T-cell (primary cell): ENCODE data around the gene MPP3. TPM values are rescaled to one million over a fixed set of nuclear protein-coding genes. Genes with fewer than 3 reads are reported as not detected.
A peak's percentile ranks its signal among the peaks of the same experiment; 100 is the strongest.

Experiments used
- ATAC-seq, 4 experiments: fragments of 200-7000 bp in 3 of 4; fragments of 150-1000 bp in 1 of 4; cut with Tn5 transposase; replicated peaks in 1 of 4; 1 replicate in 3 of 4; 2 replicates in 1 of 4; pipeline ENCODE4 v1.10.0; 2021; ENCODE audit warnings: moderate library complexity in 3 of 4, mild to moderate bottlenecking in 2 of 4, moderate number of reproducible peaks in 1 of 4
- CTCF ChIA-PET, 2 donors: fragments of 300-600 bp; sonication (Branson Sonifier 250); formaldehyde crosslinking; loops; one replicate each; lab custom pipeline; 2022; ENCODE audit warnings: antibody characterized with exemption in 2 of 2; lab: Charles Lee
- POLR2A ChIA-PET, 2 donors: fragments of 300-600 bp; sonication (Branson Sonifier 250); formaldehyde crosslinking; loops; one replicate each; lab custom pipeline; 2022; ENCODE audit warnings: antibody characterized with exemption in 2 of 2; lab: Charles Lee
- DNase-seq, 35 experiments: peaks; one replicate each; pipeline versions ENCODE4 v3.0.0 to v3.0.0-alpha.2; 2013 to 2023
- H3K27ac ChIP-seq: one replicate; pipeline ENCODE4 v1.5.1; 2013; ENCODE audit warnings: low read length
- H3K27me3 ChIP-seq, 2 experiments: replicated peaks in 1 of 2; 1 replicate in 1 of 2; 2 replicates in 1 of 2; pipeline versions ENCODE4 v1.6.1 to v1.7.0; 2013; ENCODE audit warnings: low read length in 1 of 2, mixed read lengths in 1 of 2; ENCODE audit not compliant: control insufficient read depth in 2 of 2, insufficient read depth in 2 of 2; ENCODE audit errors: extremely low read depth in 1 of 2
- H3K36me3 ChIP-seq, 2 donors: 1 replicate in 1 of 2; 2 replicates in 1 of 2; pipeline versions ENCODE4 v1.6.1 to v1.7.0; 2013; ENCODE audit warnings: low read length in 1 of 2; ENCODE audit not compliant: control insufficient read depth in 2 of 2, insufficient read depth in 1 of 2; ENCODE audit errors: extremely low read depth in 1 of 2
- H3K4me1 ChIP-seq, 2 experiments: 1 replicate in 1 of 2; 2 replicates in 1 of 2; pipeline versions ENCODE4 v1.6.1 to v1.7.0; 2013; ENCODE audit warnings: low read length in 2 of 2, mixed read lengths in 1 of 2; ENCODE audit not compliant: insufficient read depth in 2 of 2, control insufficient read depth in 1 of 2; ENCODE audit errors: extremely low read depth in 1 of 2
- H3K4me3 ChIP-seq, 2 donors: 1 replicate in 1 of 2; 2 replicates in 1 of 2; pipeline versions ENCODE4 v1.5.1 to v1.7.0; 2013; ENCODE audit warnings: mild to moderate bottlenecking in 2 of 2, low read length in 1 of 2, moderate library complexity in 1 of 2; ENCODE audit not compliant: control insufficient read depth in 1 of 2; ENCODE audit errors: extremely low read depth in 1 of 2
- H3K9me3 ChIP-seq: 2 replicates; pipeline ENCODE4 v1.7.0; 2013
- H3K27ac Mint-ChIP-seq, 2 donors: one replicate each; pipeline ENCODE4 v1.8.0; 2020 to 2021; ENCODE audit warnings: mild to moderate bottlenecking in 2 of 2, mixed read lengths in 2 of 2
- H3K27me3 Mint-ChIP-seq, 2 donors: one replicate each; pipeline ENCODE4 v1.8.0; 2021 to 2022; ENCODE audit warnings: mixed read lengths in 2 of 2
- H3K36me3 Mint-ChIP-seq: one replicate; pipeline ENCODE4 v1.8.0; 2021; ENCODE audit warnings: mixed read lengths
- H3K4me1 Mint-ChIP-seq, 3 donors: one replicate each; pipeline ENCODE4 v1.8.0; 2020 to 2022; ENCODE audit warnings: mixed read lengths in 3 of 3, mild to moderate bottlenecking in 1 of 3
- H3K4me3 Mint-ChIP-seq, 3 donors: one replicate each; pipeline ENCODE4 v1.8.0; 2020 to 2022; ENCODE audit warnings: mild to moderate bottlenecking in 3 of 3, mixed read lengths in 3 of 3, moderate library complexity in 3 of 3
- H3K9me3 Mint-ChIP-seq, 3 donors: one replicate each; pipeline ENCODE4 v1.8.0; 2020 to 2022; ENCODE audit warnings: mixed read lengths in 3 of 3
- WGBS: methylation state at CpG from one replicate; pipeline ENCODE4 v1.1.5; 2013; ENCODE audit warnings: missing lambda C conversion rate; ENCODE audit not compliant: insufficient coverage; 5-methylcytosine and 5-hydroxymethylcytosine counted together
- total RNA-seq, 35 experiments: library from RNA in 6 of 35; stranded (reverse) in 6 of 35; fragments of 120-200 nt in 1 of 35; gene quantifications; one replicate each; pipeline versions ENCODE4 v1.2.1 to v1.2.4 and lab custom pipeline; 2013 to 2026

The MPP3 gene
- total RNA-seq, 5 donors from 2014 or later (not counting 1 experiment from before 2014, with no cell fraction given), result 0.32 to 0.60 (median 0.44) TPM; not detected in 1

GRCh38 chr17:43878260-43879175, 45.6 kb upstream of the MPP3 start:
- ChIA-PET CTCF (interaction anchor here (0.5 to 1.9 kb wide), 9 partner anchors 9 to 403 kb away, joined by 3 to 8 read pairs (median 3); no protein-coding TSS in a partner anchor), POLR2A (no interaction called here)
- peaks cover 0 to 35% of the 10 kb centered on the region in 2 experiments for H3K27me3 ChIP-seq
- H3K4me1 Mint-ChIP-seq, result peaks cover 2 to 9% (median 3%) of the 10 kb centered on the region in 3 donors
- no peaks in the 10 kb centered on the region for H3K36me3 ChIP-seq
- peaks cover 0 to 7% of the 10 kb centered on the region in 2 experiments for H3K4me1 ChIP-seq
- no peaks in the 10 kb centered on the region for H3K9me3 Mint-ChIP-seq
- H3K36me3 Mint-ChIP-seq, result no peaks in the 10 kb centered on the region
- peak; percentile 79 to 89 (median 84) for ATAC-seq
- peaks cover 0 to 4% of the 10 kb centered on the region in 2 donors for H3K27me3 Mint-ChIP-seq
- peak in 30 of 35 experiments; percentile 16 to 77 (median 46) for DNase-seq
- no peak overlapping the region for H3K4me3 Mint-ChIP-seq
- no peak overlapping the region for H3K4me3 ChIP-seq
- no peak overlapping the region for H3K27ac ChIP-seq
- WGBS, result 28% methylated on average over 9 of the region's 13 CpGs
- no peak overlapping the region for H3K27ac Mint-ChIP-seq
- no peaks in the 10 kb centered on the region for H3K9me3 ChIP-seq

- H3K36me3 ChIP-seq, result no peaks in the 10 kb centered on the region
- CTCF ChIA-PET, result interaction anchor here (0.6 to 1.9 kb wide), 8 partner anchors 10 to 166 kb away, joined by 3 to 8 read pairs (median 3); no protein-coding TSS in a partner anchor
Measured at GRCh38 chr17:43877451-43878155, 44.7 kb upstream of the MPP3 start.

GRCh38 chr17:43877031-43877430, 44.1 kb upstream of the MPP3 start:
- H3K27me3 Mint-ChIP-seq, result peaks cover 4 to 14% of the 10 kb centered on the region in 2 donors
- H3K9me3 Mint-ChIP-seq, result no peaks in the 10 kb centered on the region
- Histone ChIP-seq H3K36me3 (no peaks in the 10 kb centered on the region), H3K9me3 (no peaks in the 10 kb centered on the region), H3K4me1 (peaks cover 0 to 7% of the 10 kb centered on the region in 2 experiments), H3K27me3 (peaks cover 0 to 32% of the 10 kb centered on the region in 2 experiments), H3K4me3 (no peak overlapping the region), H3K27ac (no peak overlapping the region)
- no peak for ATAC-seq
- H3K4me3 Mint-ChIP-seq, result no peak overlapping the region
- no peak overlapping the region for H3K27ac Mint-ChIP-seq
- DNase-seq, result no peak
- H3K36me3 Mint-ChIP-seq, result no peaks in the 10 kb centered on the region
- ChIA-PET CTCF (interaction anchor here (0.6 to 1.3 kb wide), 6 partner anchors 11 to 1297 kb away, joined by 3 to 5 read pairs (median 3); no protein-coding TSS in a partner anchor), POLR2A (no interaction called here)
- 83% methylated on average over 4 of the region's 7 CpGs for WGBS
- H3K4me1 Mint-ChIP-seq, result peaks cover 2 to 9% (median 3%) of the 10 kb centered on the region in 3 donors

More at GRCh38 chr17:43877451-43878155, 44.7 kb upstream of the MPP3 start:
- Histone ChIP-seq H3K9me3 (no peaks in the 10 kb centered on the region), H3K27ac (no peak overlapping the region), H3K4me3 (no peak overlapping the region), H3K27me3 (peaks cover 0 to 32% of the 10 kb centered on the region in 2 experiments), H3K4me1 (peaks cover 0 to 7% of the 10 kb centered on the region in 2 experiments)
- no peak overlapping the region for H3K27ac Mint-ChIP-seq
- H3K27me3 Mint-ChIP-seq, result peaks cover 0 to 8% of the 10 kb centered on the region in 2 donors
- no peak for DNase-seq
- POLR2A ChIA-PET, result no interaction called here
- peaks cover 2 to 9% (median 3%) of the 10 kb centered on the region in 3 donors for H3K4me1 Mint-ChIP-seq
- no peaks in the 10 kb centered on the region for H3K9me3 Mint-ChIP-seq
- no peak overlapping the region for H3K4me3 Mint-ChIP-seq
- WGBS, result 73% methylated on average over 4 of the region's 10 CpGs
- no peaks in the 10 kb centered on the region for H3K36me3 Mint-ChIP-seq
- no peak for ATAC-seq

DNA sequence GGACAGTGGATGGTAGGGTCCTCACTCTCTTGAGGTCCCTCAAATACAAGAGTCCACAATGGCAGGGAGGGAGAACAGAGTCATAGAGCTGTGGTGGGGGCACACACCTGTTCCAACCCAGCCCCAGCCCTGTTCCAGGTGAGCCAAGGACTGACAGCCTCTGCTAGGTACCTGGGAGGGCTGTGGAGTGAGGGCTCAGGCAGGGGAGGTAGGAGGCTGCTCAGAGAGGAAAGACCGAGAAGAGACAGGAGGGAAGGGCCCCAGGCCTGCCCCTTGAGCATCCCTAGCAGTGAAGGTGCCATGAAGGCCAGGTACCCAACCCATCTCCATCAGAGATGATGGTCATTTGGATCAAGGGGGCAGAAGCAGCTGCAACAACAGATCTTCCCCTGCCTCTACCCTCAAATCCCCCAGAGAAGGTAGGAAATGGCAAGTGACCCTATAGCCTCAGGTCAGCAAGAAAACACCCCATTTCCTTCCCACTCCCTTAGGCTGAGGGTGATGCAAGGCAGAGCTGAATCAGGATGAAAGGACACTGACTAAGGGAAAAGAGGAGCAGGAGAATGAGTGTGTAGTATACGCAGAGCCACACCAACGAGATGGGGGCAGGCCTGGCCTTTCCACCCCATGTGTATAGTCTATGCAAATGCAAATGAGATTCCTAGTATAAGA, 42.7 kb upstream of the MPP3 start:
- no peak overlapping the region for H3K4me3 ChIP-seq
- H3K36me3 ChIP-seq, result no peaks in the 10 kb centered on the region
- Mint-ChIP-seq H3K27me3 (peaks cover 4 to 15% of the 10 kb centered on the region in 2 donors), H3K27ac (no peak overlapping the region), H3K4me1 (peaks cover 2 to 9% (median 3%) of the 10 kb centered on the region in 3 donors), H3K36me3 (no peaks in the 10 kb centered on the region), H3K4me3 (no peak overlapping the region), H3K9me3 (no peaks in the 10 kb centered on the region)
- peaks cover 0 to 31% of the 10 kb centered on the region in 2 experiments for H3K27me3 ChIP-seq
- ATAC-seq, result no peak
- no peak for DNase-seq
- no peak overlapping the region for H3K27ac ChIP-seq
- H3K9me3 ChIP-seq, result no peaks in the 10 kb centered on the region
- CTCF ChIA-PET, result no interaction called here
- WGBS, result no CpG with 5 or more reads among the region's 3 CpGs
- H3K4me1 ChIP-seq, result peaks cover 0 to 7% of the 10 kb centered on the region in 2 experiments
- POLR2A ChIA-PET, result no interaction called here

DNA sequence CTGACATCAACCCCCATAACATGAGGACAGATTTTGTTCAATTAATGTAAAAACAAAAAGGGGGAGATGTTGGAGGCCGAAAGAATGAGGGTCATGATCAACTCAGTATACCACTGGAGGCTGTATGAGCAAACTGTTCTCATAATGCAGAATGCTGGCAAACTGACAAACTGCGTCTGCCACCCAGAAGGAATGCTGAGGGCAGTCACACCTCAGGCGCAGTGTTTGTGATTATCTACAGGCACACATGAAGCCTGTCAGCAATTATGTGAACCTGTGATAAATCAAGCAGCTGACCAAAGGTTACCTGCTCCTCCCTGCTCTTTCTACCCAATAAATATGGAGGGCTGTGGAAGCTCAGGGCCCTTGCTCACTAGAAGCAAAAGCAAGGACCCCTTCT, 41.3 kb upstream of the MPP3 start:
- Mint-ChIP-seq H3K27me3 (peaks cover 9 to 22% of the 10 kb centered on the region in 2 donors), H3K4me1 (peaks cover 2 to 8% (median 3%) of the 10 kb centered on the region in 3 donors), H3K27ac (no peak overlapping the region), H3K9me3 (no peaks in the 10 kb centered on the region), H3K36me3 (no peaks in the 10 kb centered on the region), H3K4me3 (no peak overlapping the region)
- ATAC-seq (no peak), DNase-seq (no peak)
- H3K4me1 ChIP-seq, result peaks cover 0 to 7% of the 10 kb centered on the region in 2 experiments
- H3K9me3 ChIP-seq, result no peaks in the 10 kb centered on the region
- no peak overlapping the region for H3K27ac ChIP-seq
- peaks cover 0 to 26% of the 10 kb centered on the region in 2 experiments for H3K27me3 ChIP-seq
- 100% methylated on average over 2 of the region's 3 CpGs for WGBS
- ChIA-PET POLR2A (no interaction called here), CTCF (no interaction called here)
- H3K36me3 ChIP-seq, result no peaks in the 10 kb centered on the region
- no peak overlapping the region for H3K4me3 ChIP-seq
